ENCODE data around the gene TRIAP1. TPM values are rescaled to one million over a fixed set of nuclear protein-coding genes. Genes with fewer than 3 reads are reported as not detected.

The TRIAP1 gene
- total and polyA plus RNA-seq, 2 experiments from 2014 or later = 43.8 to 53.9 TPM

DNA sequence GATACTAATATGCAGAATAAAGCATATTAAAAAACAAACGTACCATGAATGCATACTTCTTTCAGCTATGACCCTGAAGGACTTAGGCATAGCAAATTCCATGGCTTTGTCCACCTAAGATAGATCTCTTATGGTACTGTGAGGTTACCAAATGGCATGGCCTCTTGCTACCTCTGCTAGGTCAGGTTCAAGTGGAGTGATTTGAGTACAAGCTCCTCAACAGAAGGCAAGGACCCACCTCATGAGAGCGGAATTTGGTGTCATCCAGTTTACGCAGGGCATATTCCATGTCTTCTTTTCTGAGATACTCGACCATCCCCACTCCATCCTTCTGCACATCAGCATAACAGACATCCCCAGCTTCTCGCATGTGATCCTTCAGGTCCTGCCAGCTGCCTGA, 17.5 kb upstream of the TRIAP1 start:
- peaks cover 50% of the 10 kb centered on the region for H4K20me1 ChIP-seq (ENCODE audit: insufficient read depth, poor library complexity, severe bottlenecking)
- no peak overlapping the region for H2AFZ ChIP-seq
- H3K4me2 ChIP-seq = no peak overlapping the region
- H3K27me3 ChIP-seq = no peaks in the 10 kb centered on the region
- no peaks in the 10 kb centered on the region for H3K9me2 ChIP-seq (replicated peaks; ENCODE audit: insufficient read depth)
- WGBS (ENCODE audit: low lambda C conversion rate, missing lambda C conversion rate) = 93% methylated on average over 5 of the region's 5 CpGs
- H3K4me3 ChIP-seq = no peak overlapping the region
- H3K9me3 ChIP-seq (ENCODE audit: low read depth) = no peaks in the 10 kb centered on the region
- H3K36me3 ChIP-seq (replicated peaks; ENCODE audit: insufficient read depth, low read depth) = peaks cover 7% of the 10 kb centered on the region
- no peak for DNase-seq (ENCODE audit: low spot score)
- no peak for TF ChIP-seq EZH2 (IDR thresholded peaks at IDR 0.05; ENCODE audit: borderline replicate concordance)
- no peak for TF ChIP-seq EZH2phosphoT487 (IDR thresholded peaks at IDR 0.05; ENCODE audit: low read depth, severe bottlenecking, unreplicated experiment)
- TF ChIP-seq, protein P1, sequence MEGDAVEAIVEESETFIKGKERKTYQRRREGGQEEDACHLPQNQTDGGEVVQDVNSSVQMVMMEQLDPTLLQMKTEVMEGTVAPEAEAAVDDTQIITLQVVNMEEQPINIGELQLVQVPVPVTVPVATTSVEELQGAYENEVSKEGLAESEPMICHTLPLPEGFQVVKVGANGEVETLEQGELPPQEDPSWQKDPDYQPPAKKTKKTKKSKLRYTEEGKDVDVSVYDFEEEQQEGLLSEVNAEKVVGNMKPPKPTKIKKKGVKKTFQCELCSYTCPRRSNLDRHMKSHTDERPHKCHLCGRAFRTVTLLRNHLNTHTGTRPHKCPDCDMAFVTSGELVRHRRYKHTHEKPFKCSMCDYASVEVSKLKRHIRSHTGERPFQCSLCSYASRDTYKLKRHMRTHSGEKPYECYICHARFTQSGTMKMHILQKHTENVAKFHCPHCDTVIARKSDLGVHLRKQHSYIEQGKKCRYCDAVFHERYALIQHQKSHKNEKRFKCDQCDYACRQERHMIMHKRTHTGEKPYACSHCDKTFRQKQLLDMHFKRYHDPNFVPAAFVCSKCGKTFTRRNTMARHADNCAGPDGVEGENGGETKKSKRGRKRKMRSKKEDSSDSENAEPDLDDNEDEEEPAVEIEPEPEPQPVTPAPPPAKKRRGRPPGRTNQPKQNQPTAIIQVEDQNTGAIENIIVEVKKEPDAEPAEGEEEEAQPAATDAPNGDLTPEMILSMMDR (IDR thresholded peaks at IDR 0.05; ENCODE audit: poor library complexity) = no peak
- no peak overlapping the region for H3K27ac ChIP-seq
- H3K79me2 ChIP-seq = peaks cover 66% of the 10 kb centered on the region
- H3K4me1 ChIP-seq (ENCODE audit: insufficient read depth) = peaks cover 6% of the 10 kb centered on the region

DNA sequence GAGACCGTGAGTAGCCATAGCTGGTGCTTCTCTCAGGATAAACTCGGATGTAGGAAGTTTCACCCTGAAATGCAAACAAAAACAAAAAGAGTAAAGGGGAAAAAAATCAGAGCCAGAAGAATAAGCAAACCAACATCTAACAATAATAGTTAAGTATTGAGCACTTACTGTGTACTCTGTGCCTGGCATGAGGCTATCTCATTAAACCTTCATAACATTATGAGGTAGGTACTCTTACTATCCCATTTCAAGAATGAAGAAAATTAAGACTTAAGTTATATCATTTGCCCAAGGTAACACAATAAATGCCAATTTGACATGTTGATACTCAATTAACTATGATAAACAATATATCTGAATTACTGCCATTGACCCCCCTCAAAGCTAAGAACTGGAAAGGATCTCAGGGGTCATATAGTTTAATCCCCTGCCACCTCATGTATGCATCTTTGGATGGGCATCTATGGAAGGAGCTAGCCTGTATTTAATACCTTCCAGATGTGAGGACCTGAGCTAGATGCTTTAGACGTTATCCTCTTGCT, 16.0 kb upstream of the TRIAP1 start:
- TF ChIP-seq, protein P1 (IDR thresholded peaks at IDR 0.05; ENCODE audit: poor library complexity) = no peak
- TF ChIP-seq EZH2phosphoT487 (IDR thresholded peaks at IDR 0.05; ENCODE audit: low read depth, severe bottlenecking, unreplicated experiment) (no peak), EZH2 (IDR thresholded peaks at IDR 0.05; ENCODE audit: borderline replicate concordance) (no peak)
- Histone ChIP-seq H3K79me2 (peaks cover 50% of the 10 kb centered on the region), H3K27ac (no peak overlapping the region), H3K9me2 (replicated peaks; ENCODE audit: insufficient read depth) (no peaks in the 10 kb centered on the region), H2AFZ (no peak overlapping the region), H4K20me1 (ENCODE audit: insufficient read depth, poor library complexity, severe bottlenecking) (peaks cover 34% of the 10 kb centered on the region), H3K4me1 (ENCODE audit: insufficient read depth) (peaks cover 3% of the 10 kb centered on the region), H3K27me3 (no peaks in the 10 kb centered on the region), H3K9me3 (ENCODE audit: low read depth) (no peaks in the 10 kb centered on the region), H3K4me2 (no peak overlapping the region), H3K4me3 (no peak overlapping the region), H3K36me3 (replicated peaks; ENCODE audit: insufficient read depth, low read depth) (peaks cover 7% of the 10 kb centered on the region)
- 88% methylated on average over 3 of the region's 3 CpGs for WGBS (ENCODE audit: low lambda C conversion rate, missing lambda C conversion rate)
- DNase-seq (ENCODE audit: low spot score) = no peak

DNA sequence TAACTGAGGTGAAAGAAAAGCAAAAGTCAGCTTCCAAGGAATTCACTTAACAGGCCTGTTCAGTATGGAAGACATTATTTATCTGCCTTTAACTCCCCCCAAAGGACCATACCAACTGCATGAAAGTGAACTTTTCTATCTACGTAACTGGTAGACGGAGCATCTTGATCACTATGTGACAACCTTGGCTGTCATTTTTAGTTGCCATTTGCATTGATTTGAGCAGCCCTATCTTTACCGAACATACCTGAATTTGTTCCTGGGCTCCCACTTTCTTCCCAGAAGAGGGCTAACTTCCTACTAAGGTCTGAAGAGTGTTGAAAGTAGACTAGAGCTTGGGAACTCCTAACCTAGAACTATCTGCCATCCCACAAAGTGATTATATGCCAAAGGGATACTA, 14.0 kb upstream of the TRIAP1 start:
- H2AFZ ChIP-seq = no peak overlapping the region
- 96% methylated on average over 3 of the region's 3 CpGs for WGBS (ENCODE audit: low lambda C conversion rate, missing lambda C conversion rate)
- TF ChIP-seq EZH2phosphoT487 (IDR thresholded peaks at IDR 0.05; ENCODE audit: low read depth, severe bottlenecking, unreplicated experiment) = no peak
- no peak for TF ChIP-seq EZH2 (IDR thresholded peaks at IDR 0.05; ENCODE audit: borderline replicate concordance)
- TF ChIP-seq, protein P1 (IDR thresholded peaks at IDR 0.05; ENCODE audit: poor library complexity) = no peak
- H3K4me1 ChIP-seq (ENCODE audit: insufficient read depth) = no peaks in the 10 kb centered on the region
- H3K36me3 ChIP-seq (replicated peaks; ENCODE audit: insufficient read depth, low read depth) = peaks cover 7% of the 10 kb centered on the region
- peaks cover 16% of the 10 kb centered on the region for H4K20me1 ChIP-seq (ENCODE audit: insufficient read depth, poor library complexity, severe bottlenecking)
- no peak overlapping the region for H3K27ac ChIP-seq
- DNase-seq (ENCODE audit: low spot score) = no peak
- H3K4me3 ChIP-seq = no peak overlapping the region
- H3K27me3 ChIP-seq = no peaks in the 10 kb centered on the region
- no peaks in the 10 kb centered on the region for H3K9me3 ChIP-seq (ENCODE audit: low read depth)
- H3K4me2 ChIP-seq = no peak overlapping the region
- peaks cover 30% of the 10 kb centered on the region for H3K79me2 ChIP-seq
- H3K9me2 ChIP-seq (replicated peaks; ENCODE audit: insufficient read depth) = no peaks in the 10 kb centered on the region
